H1 (cell line): ENCODE data around the gene AQP12A. TPM values are rescaled to one million over a fixed set of nuclear protein-coding genes. Genes with fewer than 3 reads are reported as not detected.

Source experiments
- CTCF ChIA-PET: fragments of 300-600 bp; sonication (Branson Sonifier 250); formaldehyde crosslinking; loops from one replicate; lab custom pipeline; 2021; ENCODE audit not compliant: partially characterized antibody; lab: Charles Lee
- POLR2A ChIA-PET: fragments of 300-600 bp; sonication (Branson Sonifier 250); formaldehyde crosslinking; loops from one replicate; lab custom pipeline; 2021; ENCODE audit warnings: inconsistent platforms; ENCODE audit not compliant: partially characterized antibody; lab: Charles Lee
- DNase-seq, 2 experiments: peaks; one replicate each; pipeline versions ENCODE4 v3.0.0 to v3.0.0-alpha.2; 2010 to 2022; ENCODE audit warnings: low spot score in 2 of 2, low read depth in 1 of 2, mixed read lengths in 1 of 2
- FAIRE-seq: peaks from 2 replicates; lab custom pipeline; 2011; peaks lifted over from hg19 to GRCh38; lab: Jason Lieb, UNC
- H2AFZ ChIP-seq: 2 replicates; pipeline ENCODE4 v1.8.1; 2012; ENCODE audit warnings: low read length, inconsistent platforms
- H2AK5ac ChIP-seq: 2 replicates; pipeline ENCODE4 v1.6.1; 2013; ENCODE audit warnings: low read depth, low read length
- H2BK120ac ChIP-seq: replicated peaks from 2 replicates; pipeline ENCODE3; 2013; ENCODE audit warnings: low read depth, low read length, inconsistent platforms
- H2BK12ac ChIP-seq: 2 replicates; pipeline ENCODE4 v1.6.1; 2013; ENCODE audit warnings: low read depth, low read length
- H2BK15ac ChIP-seq: 2 replicates; pipeline ENCODE4 v1.6.1; 2013; ENCODE audit warnings: low read length
- H2BK20ac ChIP-seq: 2 replicates; pipeline ENCODE4 v1.6.1; 2013; ENCODE audit warnings: low read length
- H2BK5ac ChIP-seq: 2 replicates; pipeline ENCODE4 v1.6.1; 2013; ENCODE audit warnings: low read depth, low read length
- H3K14ac ChIP-seq: 2 replicates; pipeline ENCODE4 v1.6.1; 2013; ENCODE audit warnings: inconsistent platforms; ENCODE audit not compliant: insufficient read length
- H3K18ac ChIP-seq: 2 replicates; pipeline ENCODE4 v1.6.1; 2013; ENCODE audit warnings: low read length; ENCODE audit errors: extremely low read depth
- H3K23ac ChIP-seq: 2 replicates; pipeline ENCODE4 v1.6.1; 2013; ENCODE audit warnings: inconsistent platforms; ENCODE audit not compliant: insufficient read length
- H3K23me2 ChIP-seq: 2 replicates; pipeline ENCODE4 v1.6.1; 2013; ENCODE audit warnings: low read depth, low read length
- H3K27ac ChIP-seq: 2 replicates; pipeline ENCODE4 v1.6.1; 2011; ENCODE audit warnings: low read depth, low read length, inconsistent platforms
- H3K27me3 ChIP-seq, 4 experiments: replicated peaks in 1 of 4; 1 replicate in 1 of 4; 2 replicates in 3 of 4; pipeline versions ENCODE4 v1.6.1 to v1.8.1; 2011 to 2013; ENCODE audit warnings: low read length in 3 of 4, mild to moderate bottlenecking in 3 of 4, inconsistent platforms in 2 of 4, mixed read lengths in 2 of 4, moderate library complexity in 1 of 4; ENCODE audit not compliant: control insufficient read depth in 3 of 4, insufficient read depth in 3 of 4; ENCODE audit errors: extremely low read depth in 1 of 4
- H3K36me3 ChIP-seq, 4 experiments: 2 replicates each; pipeline versions ENCODE4 v1.6.1 to v1.8.1; 2011 to 2013; ENCODE audit warnings: mild to moderate bottlenecking in 4 of 4, low read length in 3 of 4, moderate library complexity in 2 of 4, control low read depth in 1 of 4, inconsistent platforms in 1 of 4; ENCODE audit not compliant: insufficient read depth in 4 of 4, control insufficient read depth in 2 of 4
- H3K4ac ChIP-seq: replicated peaks from 2 replicates; pipeline ENCODE3; 2013; ENCODE audit warnings: low read length, low read depth, mixed read lengths, inconsistent platforms; ENCODE audit not compliant: insufficient read length
- H3K4me1 ChIP-seq, 4 experiments: replicated peaks in 1 of 4; 1 replicate in 1 of 4; 2 replicates in 3 of 4; pipeline versions ENCODE4 v1.6.1 to v1.8.1; 2011 to 2013; ENCODE audit warnings: low read length in 3 of 4, inconsistent platforms in 2 of 4, mixed read lengths in 1 of 4; ENCODE audit not compliant: insufficient read depth in 4 of 4, control insufficient read depth in 3 of 4
- H3K4me2 ChIP-seq, 2 experiments: 2 replicates each; pipeline versions ENCODE4 v1.6.1 to v1.8.1; 2011 to 2013; ENCODE audit warnings: low read depth in 2 of 2, low read length in 2 of 2, control low read depth in 1 of 2, inconsistent platforms in 1 of 2, mild to moderate bottlenecking in 1 of 2; ENCODE audit not compliant: insufficient read depth in 1 of 2
- H3K4me3 ChIP-seq, 4 experiments: fragments of 200-600, 300-600 bp in 1 of 4; sonication (generic), shearing (Covaris generic), sonication (Bioruptor Twin) in 1 of 4; 2 replicates each; pipeline versions ENCODE4 v1.5.1 to v1.8.1; 2011 to 2016; ENCODE audit warnings: low read length in 4 of 4, low read depth in 3 of 4, control low read depth in 2 of 4, inconsistent platforms in 2 of 4, mild to moderate bottlenecking in 2 of 4, mixed read lengths in 1 of 4, moderate library complexity in 1 of 4; ENCODE audit not compliant: insufficient read depth in 2 of 4; ENCODE audit errors: extremely low read depth in 1 of 4
- H3K56ac ChIP-seq: replicated peaks from 2 replicates; pipeline ENCODE3; 2013; ENCODE audit warnings: low read depth, mild to moderate bottlenecking, mixed read lengths, low read length, inconsistent platforms; ENCODE audit not compliant: insufficient read length
- H3K79me1 ChIP-seq: 2 replicates; pipeline ENCODE4 v1.6.1; 2013; ENCODE audit warnings: low read depth, low read length, control low read depth
- H3K79me2 ChIP-seq, 2 experiments: 2 replicates each; pipeline versions ENCODE4 v1.6.1 to v1.8.1; 2012 to 2013; ENCODE audit warnings: low read length in 2 of 2, mild to moderate bottlenecking in 2 of 2, inconsistent platforms in 1 of 2; ENCODE audit not compliant: insufficient read depth in 2 of 2, control insufficient read depth in 1 of 2
- H3K9ac ChIP-seq, 4 experiments: replicated peaks in 1 of 4; 1 replicate in 1 of 4; 2 replicates in 3 of 4; pipeline versions ENCODE4 v1.6.1 to v1.8.1; 2011 to 2013; ENCODE audit warnings: low read depth in 3 of 4, low read length in 3 of 4, control low read depth in 2 of 4, mild to moderate bottlenecking in 2 of 4, moderate library complexity in 2 of 4, inconsistent platforms in 1 of 4; ENCODE audit errors: extremely low read depth in 1 of 4
- H3K9me3 ChIP-seq, 2 experiments: 2 replicates each; pipeline versions ENCODE4 v1.6.1 to v1.8.1; 2012 to 2013; ENCODE audit warnings: mild to moderate bottlenecking in 2 of 2, moderate library complexity in 2 of 2, control low read depth in 1 of 2, inconsistent platforms in 1 of 2, low read depth in 1 of 2, low read length in 1 of 2, mixed read lengths in 1 of 2; ENCODE audit not compliant: insufficient read depth in 2 of 2
- H4K20me1 ChIP-seq, 2 experiments: replicated peaks in 1 of 2; 2 replicates each; pipeline versions ENCODE3 to v1.8.1; 2011 to 2013; ENCODE audit warnings: inconsistent platforms in 2 of 2, low read length in 2 of 2, mild to moderate bottlenecking in 1 of 2; ENCODE audit not compliant: insufficient read depth in 2 of 2, control insufficient read depth in 1 of 2
- H4K5ac ChIP-seq: 2 replicates; pipeline ENCODE4 v1.6.1; 2013; ENCODE audit warnings: low read length, low read depth, mixed read lengths, inconsistent platforms; ENCODE audit not compliant: insufficient read length
- H4K8ac ChIP-seq: 2 replicates; pipeline ENCODE4 v1.8.0; 2013; ENCODE audit warnings: mild to moderate bottlenecking, moderate library complexity, low read length, inconsistent platforms; ENCODE audit not compliant: insufficient read depth; ENCODE audit errors: extremely low read depth
- H4K91ac ChIP-seq: replicated peaks from 2 replicates; pipeline ENCODE3; 2013; ENCODE audit warnings: low read length, mixed read lengths, inconsistent platforms; ENCODE audit not compliant: insufficient read length
- CTCF ChIP-seq, 3 experiments: IDR thresholded peaks; 1 replicate in 2 of 3; 2 replicates in 1 of 3; pipeline versions ENCODE4 v1.5.1 to v1.6.1; 2011; ENCODE audit warnings: low read length in 3 of 3, mild to moderate bottlenecking in 3 of 3, inconsistent platforms in 2 of 3, low read depth in 1 of 3, moderate library complexity in 1 of 3; ENCODE audit not compliant: insufficient read depth in 1 of 3; ENCODE audit errors: control extremely low read depth in 1 of 3
- KDM1A ChIP-seq: fragments of 200-600, 300-600 bp; sonication (generic); IDR thresholded peaks from 2 replicates; pipeline ENCODE4 v1.7.1; 2016; ENCODE audit warnings: mild to moderate bottlenecking, low read length, borderline replicate concordance
- WGBS, 2 experiments: shearing (Covaris generic) in 1 of 2; methylation state at CpG; one replicate each; pipeline versions ENCODE4 v1.1.6 to v1.1.7; 2013 to 2015; ENCODE audit warnings: low lambda C conversion rate in 2 of 2, mixed read lengths in 2 of 2, inconsistent platforms in 1 of 2, low coverage in 1 of 2, missing lambda C conversion rate in 1 of 2; ENCODE audit not compliant: insufficient replicate concordance in 2 of 2, insufficient coverage in 1 of 2, insufficient read length in 1 of 2; ENCODE audit errors: extremely low coverage in 1 of 2, missing lambda C conversion rate in 1 of 2; 5-methylcytosine and 5-hydroxymethylcytosine counted together
- polyA plus RNA-seq, 7 experiments: library from polyadenylated mRNA; depleted of rRNA in 3 of 7; stranded (reverse) in 5 of 7; unstranded in 2 of 7; fragments of >200 nt in 5 of 7; fragments of 200-250 nt in 2 of 7; gene quantifications; 1 replicate in 5 of 7; 2 replicates in 1 of 7; 4 replicates in 1 of 7; pipeline versions ENCODE4 v1.2.1 to v1.2.3, GENCODE V29; 2011 to 2013; ENCODE audit warnings: missing spikeins in 2 of 7, mixed read lengths in 2 of 7
- total RNA-seq: library from RNA; stranded (reverse); fragmentation: NEBNext Ultra II Directional; extraction: Animal tissue kit (Norgen Biotek cat#: 25700); gene quantifications from 2 replicates; pipeline ENCODE4 v1.2.1, GENCODE V29; 2021
- TF ChIP-seq, protein P1 (sequence below): IDR thresholded peaks from 2 replicates; pipeline ENCODE4 v1.6.1; 2012; ENCODE audit warnings: low read length, inconsistent platforms

AQP12A gene
- total and polyA plus RNA-seq, 2 of the 8 experiments (the other 6 are each of a cell fraction or from before 2014, with no cell fraction given), result not detected

DNA sequence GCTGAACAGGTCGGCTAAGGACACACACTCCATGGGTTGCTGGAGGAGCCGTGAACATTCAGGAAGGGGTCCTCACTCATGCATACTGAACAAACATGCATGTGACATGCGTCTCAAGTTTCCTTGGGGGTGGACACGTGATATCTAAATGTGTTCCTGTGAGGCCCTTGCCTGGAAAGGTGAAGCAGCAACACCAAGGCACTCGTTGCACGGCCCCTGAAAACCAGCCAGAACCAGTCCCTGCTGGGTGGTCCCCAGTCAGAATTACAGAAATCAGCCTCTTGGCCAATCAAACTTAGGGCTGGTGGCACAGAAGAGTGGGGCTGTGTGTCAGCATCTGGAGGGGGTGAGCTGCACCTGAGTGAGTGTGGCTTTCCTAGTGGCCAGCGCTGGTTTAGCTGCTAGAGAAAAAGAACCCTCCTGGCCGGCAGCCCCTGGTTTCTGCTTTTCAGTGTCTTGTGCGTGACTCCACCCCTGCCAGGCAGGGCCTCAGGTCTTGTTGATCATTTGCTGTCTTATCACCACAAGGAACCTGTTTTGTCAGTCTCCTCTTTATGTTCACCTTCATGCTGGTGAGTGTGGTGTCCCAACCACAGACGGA lies 5.8 kb upstream of the AQP12A start:
- Histone ChIP-seq H3K23ac (no peak overlapping the region), H2BK15ac (no peak overlapping the region), H3K27ac (no peak overlapping the region), H4K8ac (no peak overlapping the region), H2BK20ac (no peak overlapping the region), H4K91ac (no peak overlapping the region), H3K79me1 (no peaks in the 10 kb centered on the region), H4K5ac (no peak overlapping the region), H3K4me3 (no peak overlapping the region), H3K9ac (no peak overlapping the region), H3K23me2 (no peaks in the 10 kb centered on the region), H2AK5ac (no peak overlapping the region), H3K18ac (no peak overlapping the region), H3K4ac (no peak overlapping the region), H3K36me3 (no peaks in the 10 kb centered on the region), H4K20me1 (no peaks in the 10 kb centered on the region), H3K79me2 (no peaks in the 10 kb centered on the region), H3K4me1 (peaks cover 0 to 3% (median 0%) of the 10 kb centered on the region in 4 experiments; a peak in 2 of 7 replicates), H3K14ac (no peak overlapping the region), H3K4me2 (no peak overlapping the region), H2BK120ac (no peak overlapping the region), H2BK12ac (no peak overlapping the region), H2BK5ac (no peak overlapping the region), H3K9me3 (no peaks in the 10 kb centered on the region), H3K56ac (no peak overlapping the region), H2AFZ (no peak overlapping the region), H3K27me3 (no peaks in the 10 kb centered on the region; a peak in 1 of 7 replicates)
- 82% methylated on average over 10 of the region's 10 CpGs; no CpG with 5 or more reads in 1 of the 2 experiments for WGBS, 2 experiments
- FAIRE-seq (no peak), DNase-seq (peak in 1 of 2 experiments; percentile 50)
- TF ChIP-seq KDM1A (no peak), CTCF (IDR thresholded peaks at IDR 0.05; ENCODE audit: control extremely low read depth in 1 of 3, insufficient read depth in 1 of 3, low read depth in 1 of 3, low read length in 3 of 3) (peak; percentile 12 to 29 (median 21); a peak in 3 of 4 replicates)
- TF ChIP-seq, protein P1, sequence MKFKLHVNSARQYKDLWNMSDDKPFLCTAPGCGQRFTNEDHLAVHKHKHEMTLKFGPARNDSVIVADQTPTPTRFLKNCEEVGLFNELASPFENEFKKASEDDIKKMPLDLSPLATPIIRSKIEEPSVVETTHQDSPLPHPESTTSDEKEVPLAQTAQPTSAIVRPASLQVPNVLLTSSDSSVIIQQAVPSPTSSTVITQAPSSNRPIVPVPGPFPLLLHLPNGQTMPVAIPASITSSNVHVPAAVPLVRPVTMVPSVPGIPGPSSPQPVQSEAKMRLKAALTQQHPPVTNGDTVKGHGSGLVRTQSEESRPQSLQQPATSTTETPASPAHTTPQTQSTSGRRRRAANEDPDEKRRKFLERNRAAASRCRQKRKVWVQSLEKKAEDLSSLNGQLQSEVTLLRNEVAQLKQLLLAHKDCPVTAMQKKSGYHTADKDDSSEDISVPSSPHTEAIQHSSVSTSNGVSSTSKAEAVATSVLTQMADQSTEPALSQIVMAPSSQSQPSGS, result no peak
- POLR2A ChIA-PET, result no interaction called here
- CTCF ChIA-PET, result interaction anchor here (1.3 to 1.6 kb wide), 2 partner anchors 36 to 82 kb away, joined by 3 read pairs; no protein-coding TSS in a partner anchor
